Lung (tissue), 12 donors: ENCODE results near the gene TMEM135. TPM values are rescaled to one million over a fixed set of nuclear protein-coding genes. Genes with fewer than 3 reads are reported as not detected.

ENCODE experiments used
- ATAC-seq: fragments of 200-7000 bp; cut with Tn5 transposase; one replicate; pipeline ENCODE4 v1.9.1; 2020; ENCODE audit warnings: moderate number of reproducible peaks; ENCODE audit not compliant: insufficient read depth, low FRiP score
- DNase-seq, 3 donors: peaks; one replicate each; pipeline ENCODE4 v3.0.0-alpha.2; 2013 to 2017
- H3K27ac ChIP-seq, 2 donors: one replicate each; pipeline ENCODE4 v1.5.1; 2013; ENCODE audit warnings: mild to moderate bottlenecking in 2 of 2, moderate library complexity in 2 of 2, control low read depth in 1 of 2, inconsistent platforms in 1 of 2, low read depth in 1 of 2, low read length in 1 of 2
- H3K27me3 ChIP-seq, 3 donors: one replicate each; pipeline ENCODE4 v1.5.1; 2013; ENCODE audit warnings: low read length in 2 of 3; ENCODE audit not compliant: control insufficient read depth in 3 of 3, insufficient read depth in 3 of 3
- H3K36me3 ChIP-seq, 4 donors: one replicate each; pipeline ENCODE4 v1.5.1; 2013; ENCODE audit warnings: low read length in 4 of 4, mild to moderate bottlenecking in 1 of 4, moderate library complexity in 1 of 4; ENCODE audit not compliant: control insufficient read depth in 4 of 4, insufficient read depth in 4 of 4
- H3K4me1 ChIP-seq, 5 donors: one replicate each; pipeline ENCODE4 v1.5.1; 2013; ENCODE audit warnings: low read length in 5 of 5, mild to moderate bottlenecking in 2 of 5, moderate library complexity in 1 of 5; ENCODE audit not compliant: control insufficient read depth in 5 of 5, insufficient read depth in 5 of 5
- H3K4me3 ChIP-seq: one replicate; pipeline ENCODE4 v1.5.1; 2013; ENCODE audit warnings: mild to moderate bottlenecking, control low read depth, moderate library complexity
- H3K9ac ChIP-seq, 2 donors: one replicate each; pipeline ENCODE4 v1.5.1; 2013; ENCODE audit warnings: low read length in 2 of 2, control low read depth in 1 of 2; ENCODE audit not compliant: insufficient read depth in 1 of 2
- H3K9me3 ChIP-seq, 4 donors: one replicate each; pipeline ENCODE4 v1.5.1; 2013; ENCODE audit warnings: low read length in 3 of 4, mild to moderate bottlenecking in 1 of 4, moderate library complexity in 1 of 4; ENCODE audit not compliant: control insufficient read depth in 4 of 4, insufficient read depth in 3 of 4
- CTCF ChIP-seq: IDR thresholded peaks from 2 replicates; pipeline ENCODE4 v1.5.1; 2012; ENCODE audit warnings: mild to moderate bottlenecking; ENCODE audit errors: control extremely low read depth, extremely low read depth
- WGBS, 2 donors: extraction: QIAGEN DNeasy Blood & Tissue Kit; methylation state at CpG; one replicate each; pipeline ENCODE4 v1.1.7; 2013; 5-methylcytosine and 5-hydroxymethylcytosine counted together
- polyA plus RNA-seq, 2 donors: library from polyadenylated mRNA; stranded (reverse); fragments of 200-250 nt; gene quantifications; one replicate each; pipeline ENCODE4 v1.2.1, GENCODE V29; 2013
- total RNA-seq, 2 donors: library from RNA; depleted of rRNA in 1 of 2; stranded (reverse); fragments of >200 nt in 1 of 2; gene quantifications; one replicate each; pipeline ENCODE4 v1.2.1, GENCODE V29; 2014 to 2021
- donor health status: control.
- donor health status: control.
- donor health status: Bipolar disorder and iron deficiency.
- donor health status: healthy.
- donor health status: DM: yes; HTN: yes; CAD: no.

The TMEM135 gene
- total and polyA plus RNA-seq, 4 donors, result 5.9 to 42.0 (median 11.5) TPM

- Histone ChIP-seq H3K4me1 (peaks cover 0 to 42% (median 5%) of the 10 kb centered on the region in 5 donors), H3K9ac (no peak overlapping the region), H3K27ac (no peak overlapping the region), H3K27me3 (no peaks in the 10 kb centered on the region), H3K4me3 (no peak overlapping the region), H3K36me3 (no peaks in the 10 kb centered on the region), H3K9me3 (no peaks in the 10 kb centered on the region)
- ATAC-seq, result no peak
- no peak for TF ChIP-seq CTCF
- DNase-seq, result no peak
- 76 to 81% methylated on average over 2 of the region's 2 CpGs for WGBS, 2 donors
Observed at GRCh38 chr11:87353771-87354345, 316.1 kb downstream of the TMEM135 start.

- no peak overlapping the region for H3K9ac ChIP-seq
- no peaks in the 10 kb centered on the region for H3K36me3 ChIP-seq
- WGBS, 2 donors, result 60 to 87% methylated on average over 1 of the region's 1 CpG
- peaks cover 0 to 42% (median 5%) of the 10 kb centered on the region in 5 donors for H3K4me1 ChIP-seq
- H3K9me3 ChIP-seq, result no peaks in the 10 kb centered on the region
- DNase-seq, result peak; percentile 65 to 78 (median 77)
- no peak for TF ChIP-seq CTCF
- no peaks in the 10 kb centered on the region for H3K27me3 ChIP-seq
- ATAC-seq, result no peak
- no peak overlapping the region for H3K27ac ChIP-seq
- no peak overlapping the region for H3K4me3 ChIP-seq
Observed at GRCh38 chr11:87355596-87355995, 317.9 kb downstream of the TMEM135 start.

- Histone ChIP-seq H3K27ac (no peak overlapping the region), H3K9ac (no peak overlapping the region), H3K27me3 (no peaks in the 10 kb centered on the region), H3K9me3 (no peaks in the 10 kb centered on the region), H3K4me3 (no peak overlapping the region), H3K36me3 (no peaks in the 10 kb centered on the region), H3K4me1 (peaks cover 0 to 42% (median 5%) of the 10 kb centered on the region in 5 donors)
- ATAC-seq, result no peak
- no peak for DNase-seq
- WGBS, 2 donors, result 82 to 91% methylated on average over 4 of the region's 4 CpGs
- no peak for TF ChIP-seq CTCF
Observed at GRCh38 chr11:87356428-87356827, 318.7 kb downstream of the TMEM135 start.

GRCh38 chr11:87358461-87358860, 320.7 kb downstream of the TMEM135 start:
- no peak for ATAC-seq
- TF ChIP-seq CTCF, result no peak
- WGBS, 2 donors, result 88% methylated on average over 5 of the region's 5 CpGs
- Histone ChIP-seq H3K27ac (no peak overlapping the region), H3K4me3 (no peak overlapping the region), H3K36me3 (no peaks in the 10 kb centered on the region), H3K9me3 (no peaks in the 10 kb centered on the region), H3K27me3 (no peaks in the 10 kb centered on the region), H3K4me1 (peaks cover 0 to 34% (median 5%) of the 10 kb centered on the region in 5 donors), H3K9ac (no peak overlapping the region)
- DNase-seq, result no peak
